GM19452 (cell line): ENCODE data around the gene ZNF99.
"Not testable (repeated sequence)": the region's sequence is repeated elsewhere in the genome, so short reads cannot be mapped to it uniquely, and the experiment has no call there.

ENCODE experiments used
- ATAC-seq: cut with Tn5 transposase; IDR thresholded peaks from one replicate; pipeline ENCODE4 v1.9.1; 2021; ENCODE audit not compliant: unreplicated experiment

The ZNF99 gene

GRCh38 chr19:22783651-22784410 is at the start of gene ZNF99:
Gene ZNF99, minus strand, starts transcription at chr19:22784151. Its CDS starts 135 bp downstream, at chr19:22784016.
- ATAC-seq, result no peak

- ATAC-seq, result no peak
Observed at GRCh38 chr19:22832031-22832762, 48.2 kb upstream of the ZNF99 start, which contains the start of gene ZNF723. Gene ZNF723, plus strand, starts transcription at chr19:22832291. Its CDS starts 89 bp downstream, at chr19:22832380.

- no peak for ATAC-seq
Observed at GRCh38 chr19:22831211-22831610, 47.3 kb upstream of the ZNF99 start.

GRCh38 chr19:22814124-22814523 is 30.2 kb upstream of the ZNF99 start:
- ATAC-seq, result no peak

- ATAC-seq, result no peak
Observed at GRCh38 chr19:22807061-22807835, 23.3 kb upstream of the ZNF99 start.

- ATAC-seq, result no peak
Observed at GRCh38 chr19:22806418-22806817, 22.5 kb upstream of the ZNF99 start.

- ATAC-seq, result no peak
Observed at GRCh38 chr19:22797040-22797439, 13.1 kb upstream of the ZNF99 start.

- ATAC-seq, result not testable (repeated sequence)
Observed at GRCh38 chr19:22792863-22793262, 8.9 kb upstream of the ZNF99 start.

GRCh38 chr19:22735911-22736645 is 47.9 kb downstream of the ZNF99 start:
- ATAC-seq, result no peak

GRCh38 chr19:22733691-22734090 is 50.3 kb downstream of the ZNF99 start:
- ATAC-seq, result no peak

- not testable (repeated sequence) for ATAC-seq
Observed at GRCh38 chr19:22728214-22728613, 55.7 kb downstream of the ZNF99 start.

- ATAC-seq, result not testable (repeated sequence)
Observed at GRCh38 chr19:22721533-22721932, 62.4 kb downstream of the ZNF99 start.

- no peak for ATAC-seq
Observed at GRCh38 chr19:22708983-22709382, 75.0 kb downstream of the ZNF99 start.

GRCh38 chr19:22703096-22703495 is 80.9 kb downstream of the ZNF99 start:
- ATAC-seq, result not testable (repeated sequence)

- ATAC-seq, result not testable (repeated sequence)
Observed at GRCh38 chr19:22702661-22703060, 81.3 kb downstream of the ZNF99 start.
